Measurements from ENCODE around the gene LRRC8E.

The LRRC8E gene

DNA sequence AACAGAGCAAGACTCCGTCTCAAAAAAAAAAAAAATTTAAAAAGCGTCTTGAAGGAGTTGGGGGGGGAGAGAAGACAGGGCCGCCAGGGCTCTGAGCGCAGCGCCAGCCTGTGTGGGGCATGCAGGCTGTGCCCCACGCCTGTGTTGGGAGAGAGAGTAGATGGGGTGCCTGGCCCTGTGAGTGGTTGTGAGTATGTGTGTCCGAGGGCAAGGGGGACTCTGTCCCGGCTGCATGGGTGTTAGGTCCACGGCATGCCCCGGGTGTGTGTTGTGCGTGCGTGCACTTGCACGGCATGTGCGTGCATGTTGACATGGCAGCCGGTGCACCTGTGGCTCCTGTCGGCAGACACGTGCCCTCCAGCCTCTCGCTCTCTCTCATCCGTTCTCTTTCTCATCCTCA lies 18.8 kb downstream of the LRRC8E start:
- no peak overlapping the region for H2AK5ac ChIP-seq (ENCODE audit: low read length)
- no peak overlapping the region for H3K56ac ChIP-seq (ENCODE audit: low read length)
- H3K36me3 ChIP-seq (ENCODE audit: control insufficient read depth, insufficient read depth, low read length), result peaks cover under 1% of the 10 kb centered on the region
- H3K9ac ChIP-seq (ENCODE audit: low read length), result no peak overlapping the region
- no peak overlapping the region for H4K8ac ChIP-seq (ENCODE audit: low read depth, low read length)
- no CpG with 5 or more reads among the region's 19 CpGs for WGBS (ENCODE audit: extremely low coverage, insufficient coverage, low lambda C conversion rate)
- H3K18ac ChIP-seq (ENCODE audit: low read length), result no peak overlapping the region
- no peak for DNase-seq
- peaks cover 11% of the 10 kb centered on the region for H3K79me2 ChIP-seq (ENCODE audit: control insufficient read depth, insufficient read depth, low read length)
- peaks cover 6% of the 10 kb centered on the region for H3K4me1 ChIP-seq (ENCODE audit: control insufficient read depth, low read depth, low read length)
- H3K79me1 ChIP-seq (ENCODE audit: low read length), result peaks cover 16% of the 10 kb centered on the region
- no peak overlapping the region for H3K27ac ChIP-seq (ENCODE audit: low read depth, low read length)
- H3K23ac ChIP-seq (ENCODE audit: low read length), result no peak overlapping the region
- H3K27me3 ChIP-seq (ENCODE audit: insufficient read depth, low read length, poor library complexity), result no peaks in the 10 kb centered on the region
- no peak overlapping the region for H3K4ac ChIP-seq (ENCODE audit: low read depth, low read length)
- no peak overlapping the region for H3K4me3 ChIP-seq (ENCODE audit: low read length)
- no peak overlapping the region for H3K4me2 ChIP-seq (ENCODE audit: low read length)
- no peak overlapping the region for H4K5ac ChIP-seq (ENCODE audit: low read length)
- no peak overlapping the region for H2BK5ac ChIP-seq (ENCODE audit: low read length)
- no peak overlapping the region for H2BK120ac ChIP-seq (ENCODE audit: low read depth, low read length)
- no peak overlapping the region for H2BK15ac ChIP-seq (replicated peaks; ENCODE audit: low read depth)

DNA sequence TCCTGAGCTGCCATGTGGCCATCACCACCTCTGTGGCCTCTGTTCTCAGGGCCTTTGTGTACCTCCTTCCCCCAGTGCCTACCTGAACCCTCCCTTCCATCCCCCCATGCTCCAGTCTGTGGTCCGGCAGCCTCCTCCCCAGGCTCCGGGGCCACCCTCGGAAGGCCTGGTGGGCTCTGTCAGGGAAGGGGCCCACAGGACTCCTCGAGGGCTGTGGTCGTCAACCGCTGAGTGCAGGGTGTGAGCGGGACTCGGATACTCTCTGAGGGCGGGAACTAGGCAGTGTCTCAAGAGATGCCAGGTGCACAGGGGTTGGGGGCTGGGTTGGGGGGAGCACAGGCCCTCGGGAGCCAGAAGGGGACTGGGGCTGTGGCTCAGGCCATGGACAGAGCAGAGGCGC lies 19.2 kb downstream of the LRRC8E start:
- Histone ChIP-seq H2BK5ac (ENCODE audit: low read length) (no peak overlapping the region), H3K27me3 (ENCODE audit: insufficient read depth, low read length, poor library complexity) (no peaks in the 10 kb centered on the region)
- no CpG with 5 or more reads among the region's 11 CpGs for WGBS (ENCODE audit: extremely low coverage, insufficient coverage, low lambda C conversion rate)

DNA sequence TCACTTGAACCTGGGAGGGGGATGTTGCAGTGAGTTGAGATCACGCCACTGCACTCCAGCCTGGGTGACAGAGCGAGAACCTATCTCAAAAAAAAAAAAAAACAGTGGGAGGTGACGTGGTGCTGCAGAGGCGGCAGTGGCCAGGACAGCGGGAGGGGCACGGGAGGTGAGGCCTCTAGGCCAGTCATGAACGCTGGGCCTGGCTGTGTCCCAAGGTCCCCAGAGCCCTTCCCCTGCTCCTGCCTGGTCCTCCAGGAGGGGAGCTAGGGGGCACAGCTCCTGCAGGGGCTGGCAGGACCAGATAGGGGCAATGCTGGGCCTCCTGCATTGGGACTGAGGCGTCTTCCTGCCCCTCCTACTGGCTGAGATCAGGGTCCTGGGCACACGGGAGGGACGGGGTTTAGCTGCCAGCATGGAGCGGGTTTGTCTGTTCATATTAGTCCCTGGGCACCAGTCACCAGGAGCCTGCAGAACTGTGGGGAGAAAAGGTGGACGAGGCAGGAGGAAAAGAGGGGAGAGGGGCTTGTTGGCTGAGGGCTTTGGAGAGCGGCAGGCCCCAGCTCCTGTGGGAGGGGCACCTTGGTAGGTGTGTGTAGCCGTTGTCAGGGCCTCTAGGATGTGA lies 19.9 kb downstream of the LRRC8E start:
- no peak overlapping the region for H3K4ac ChIP-seq (ENCODE audit: low read depth, low read length)
- H3K4me2 ChIP-seq (ENCODE audit: low read length), result no peak overlapping the region
- H2BK5ac ChIP-seq (ENCODE audit: low read length), result no peak overlapping the region
- no peak overlapping the region for H3K9ac ChIP-seq (ENCODE audit: low read length)
- no peak overlapping the region for H3K56ac ChIP-seq (ENCODE audit: low read length)
- no peak overlapping the region for H3K4me3 ChIP-seq (ENCODE audit: low read length)
- H3K79me1 ChIP-seq (ENCODE audit: low read length), result peaks cover 16% of the 10 kb centered on the region
- H2BK15ac ChIP-seq (replicated peaks; ENCODE audit: low read depth), result no peak overlapping the region
- no peak overlapping the region for H3K23ac ChIP-seq (ENCODE audit: low read length)
- H2AK5ac ChIP-seq (ENCODE audit: low read length), result no peak overlapping the region
- no peak overlapping the region for H2BK120ac ChIP-seq (ENCODE audit: low read depth, low read length)
- no peak overlapping the region for H4K5ac ChIP-seq (ENCODE audit: low read length)
- no peak overlapping the region for H3K18ac ChIP-seq (ENCODE audit: low read length)
- no peak for DNase-seq
- peaks cover 2% of the 10 kb centered on the region for H3K4me1 ChIP-seq (ENCODE audit: control insufficient read depth, low read depth, low read length)
- H3K27ac ChIP-seq (ENCODE audit: low read depth, low read length), result no peak overlapping the region
- no peaks in the 10 kb centered on the region for H3K27me3 ChIP-seq (ENCODE audit: insufficient read depth, low read length, poor library complexity)
- H3K79me2 ChIP-seq (ENCODE audit: control insufficient read depth, insufficient read depth, low read length), result peaks cover 11% of the 10 kb centered on the region
- H4K8ac ChIP-seq (ENCODE audit: low read depth, low read length), result no peak overlapping the region
- WGBS (ENCODE audit: extremely low coverage, insufficient coverage, low lambda C conversion rate), result no CpG with 5 or more reads among the region's 14 CpGs
- peaks cover 3% of the 10 kb centered on the region for H3K36me3 ChIP-seq (ENCODE audit: control insufficient read depth, insufficient read depth, low read length)

More for the DNA sequence above, 19.2 kb downstream of the LRRC8E start:
- H3K79me2 ChIP-seq (ENCODE audit: control insufficient read depth, insufficient read depth, low read length), result peaks cover 11% of the 10 kb centered on the region
- no peak overlapping the region for H3K27ac ChIP-seq (ENCODE audit: low read depth, low read length)
- no peak overlapping the region for H3K9ac ChIP-seq (ENCODE audit: low read length)
- H3K36me3 ChIP-seq (ENCODE audit: control insufficient read depth, insufficient read depth, low read length), result peaks cover 2% of the 10 kb centered on the region
- no peak overlapping the region for H4K5ac ChIP-seq (ENCODE audit: low read length)
- H3K56ac ChIP-seq (ENCODE audit: low read length), result no peak overlapping the region
- no peak overlapping the region for H2AK5ac ChIP-seq (ENCODE audit: low read length)
- H3K79me1 ChIP-seq (ENCODE audit: low read length), result peaks cover 16% of the 10 kb centered on the region
- no peak overlapping the region for H4K8ac ChIP-seq (ENCODE audit: low read depth, low read length)
- H3K4me2 ChIP-seq (ENCODE audit: low read length), result no peak overlapping the region
- H3K4ac ChIP-seq (ENCODE audit: low read depth, low read length), result no peak overlapping the region
- no peak overlapping the region for H3K23ac ChIP-seq (ENCODE audit: low read length)
- no peak for DNase-seq
- no peak overlapping the region for H3K18ac ChIP-seq (ENCODE audit: low read length)
- H2BK15ac ChIP-seq (replicated peaks; ENCODE audit: low read depth), result no peak overlapping the region
- H3K4me1 ChIP-seq (ENCODE audit: control insufficient read depth, low read depth, low read length), result peaks cover 6% of the 10 kb centered on the region
- H2BK120ac ChIP-seq (ENCODE audit: low read depth, low read length), result no peak overlapping the region
- no peak overlapping the region for H3K4me3 ChIP-seq (ENCODE audit: low read length)

DNA sequence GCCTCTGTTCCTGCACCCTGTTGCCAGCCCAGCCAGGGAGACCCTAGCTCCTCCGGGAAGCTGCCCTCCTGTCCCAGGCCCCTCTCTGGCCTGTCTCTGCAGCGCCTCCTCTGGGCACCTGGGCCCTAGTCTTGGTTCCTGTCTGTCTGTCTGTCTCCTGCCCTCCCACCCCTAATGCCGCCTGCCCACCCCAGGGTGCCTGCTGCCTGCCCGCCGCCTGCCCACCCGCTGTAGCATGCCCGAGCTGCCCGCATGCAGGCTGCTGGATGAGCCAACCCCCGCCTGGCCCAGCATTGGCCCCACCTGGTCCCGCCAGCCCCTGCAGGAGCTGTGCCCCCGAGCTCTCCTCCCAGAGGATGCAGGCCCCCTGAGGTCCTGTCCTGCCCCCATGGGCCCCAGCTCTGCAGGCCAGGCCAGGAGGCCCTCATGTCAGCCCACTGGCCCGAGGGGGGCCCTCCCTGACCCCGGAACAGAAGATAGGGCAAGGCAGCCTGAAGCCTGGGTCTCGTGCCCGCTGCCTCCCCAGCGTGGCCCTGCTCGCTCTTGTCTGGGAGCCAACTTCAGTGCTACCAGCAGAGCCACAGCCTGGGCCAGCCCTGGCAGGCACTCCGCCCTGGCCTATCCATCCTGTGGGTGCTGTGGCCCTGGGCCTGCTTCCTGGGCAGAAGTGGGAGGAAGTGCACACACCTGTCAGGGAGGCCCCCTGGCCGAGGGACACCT lies 20.6 kb downstream of the LRRC8E start:
- Histone ChIP-seq H3K9ac (ENCODE audit: low read length) (no peak overlapping the region), H3K23ac (ENCODE audit: low read length) (no peak overlapping the region), H2BK15ac (replicated peaks; ENCODE audit: low read depth) (no peak overlapping the region), H3K4ac (ENCODE audit: low read depth, low read length) (no peak overlapping the region), H3K4me2 (ENCODE audit: low read length) (no peak overlapping the region), H4K8ac (ENCODE audit: low read depth, low read length) (no peak overlapping the region), H3K79me1 (ENCODE audit: low read length) (peaks cover 16% of the 10 kb centered on the region), H4K5ac (ENCODE audit: low read length) (no peak overlapping the region), H2BK120ac (ENCODE audit: low read depth, low read length) (no peak overlapping the region), H3K18ac (ENCODE audit: low read length) (no peak overlapping the region), H3K4me3 (ENCODE audit: low read length) (no peak overlapping the region), H3K36me3 (ENCODE audit: control insufficient read depth, insufficient read depth, low read length) (peaks cover 3% of the 10 kb centered on the region), H2BK5ac (ENCODE audit: low read length) (no peak overlapping the region), H3K79me2 (ENCODE audit: control insufficient read depth, insufficient read depth, low read length) (peaks cover 11% of the 10 kb centered on the region), H3K27me3 (ENCODE audit: insufficient read depth, low read length, poor library complexity) (no peaks in the 10 kb centered on the region), H3K27ac (ENCODE audit: low read depth, low read length) (no peak overlapping the region), H3K4me1 (ENCODE audit: control insufficient read depth, low read depth, low read length) (peaks cover 2% of the 10 kb centered on the region), H2AK5ac (ENCODE audit: low read length) (no peak overlapping the region), H3K56ac (ENCODE audit: low read length) (no peak overlapping the region)
- no peak for DNase-seq
- WGBS (ENCODE audit: extremely low coverage, insufficient coverage, low lambda C conversion rate), result no CpG with 5 or more reads among the region's 19 CpGs

DNA sequence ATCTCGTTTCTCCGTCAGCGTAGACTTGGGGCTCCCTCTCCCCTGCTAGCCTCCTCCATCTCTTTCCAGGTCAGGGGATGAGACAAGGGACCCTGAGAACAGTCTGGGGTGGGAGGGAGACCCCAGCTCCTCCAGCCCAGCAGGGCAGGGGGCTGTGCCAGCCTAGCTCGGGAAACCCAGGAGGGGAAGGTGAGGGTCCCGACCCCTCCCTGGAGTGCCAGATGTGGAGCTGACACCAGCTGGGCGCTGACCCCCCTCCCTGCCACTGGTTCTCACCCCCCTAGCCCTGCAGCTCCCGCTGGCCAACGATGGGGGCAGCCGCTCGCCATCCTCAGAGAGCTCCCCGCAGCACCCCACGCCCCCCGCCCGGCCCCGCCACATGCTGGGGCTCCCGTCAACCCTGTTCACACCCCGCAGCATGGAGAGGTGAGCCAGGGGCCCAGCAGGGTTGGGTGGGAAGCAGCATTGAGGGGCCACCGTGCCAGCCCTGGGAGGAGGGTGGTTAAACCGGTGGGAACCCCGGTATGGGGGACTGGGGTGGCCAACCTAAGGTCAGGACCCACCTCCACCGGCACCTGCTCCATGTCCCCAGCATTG lies 21.3 kb downstream of the LRRC8E start:
- Histone ChIP-seq H3K23ac (ENCODE audit: low read length) (no peak overlapping the region), H2BK5ac (ENCODE audit: low read length) (no peak overlapping the region), H3K27me3 (ENCODE audit: insufficient read depth, low read length, poor library complexity) (no peaks in the 10 kb centered on the region), H3K79me1 (ENCODE audit: low read length) (peaks cover 12% of the 10 kb centered on the region), H3K4me3 (ENCODE audit: low read length) (no peak overlapping the region), H2BK120ac (ENCODE audit: low read depth, low read length) (no peak overlapping the region), H3K4ac (ENCODE audit: low read depth, low read length) (no peak overlapping the region), H3K79me2 (ENCODE audit: control insufficient read depth, insufficient read depth, low read length) (peaks cover 7% of the 10 kb centered on the region), H4K5ac (ENCODE audit: low read length) (no peak overlapping the region), H3K9ac (ENCODE audit: low read length) (no peak overlapping the region), H2AK5ac (ENCODE audit: low read length) (no peak overlapping the region), H3K18ac (ENCODE audit: low read length) (no peak overlapping the region), H3K56ac (ENCODE audit: low read length) (no peak overlapping the region), H3K27ac (ENCODE audit: low read depth, low read length) (no peak overlapping the region), H4K8ac (ENCODE audit: low read depth, low read length) (no peak overlapping the region), H3K36me3 (ENCODE audit: control insufficient read depth, insufficient read depth, low read length) (peaks cover 3% of the 10 kb centered on the region), H3K4me2 (ENCODE audit: low read length) (no peak overlapping the region), H2BK15ac (replicated peaks; ENCODE audit: low read depth) (no peak overlapping the region), H3K4me1 (ENCODE audit: control insufficient read depth, low read depth, low read length) (peaks cover 2% of the 10 kb centered on the region)
- no peak for DNase-seq
- no CpG with 5 or more reads among the region's 21 CpGs for WGBS (ENCODE audit: extremely low coverage, insufficient coverage, low lambda C conversion rate)
